ENCODE data around the gene IGF2BP1. TPM values are rescaled to one million over a fixed set of nuclear protein-coding genes. Genes with fewer than 3 reads are reported as not detected.
A peak's percentile ranks its signal among the peaks of the same experiment; 100 is the strongest.

Gene IGF2BP1
- total and polyA plus RNA-seq, 3 donors from 2014 or later = 10.4 to 19.9 (median 19.3) TPM

DNA sequence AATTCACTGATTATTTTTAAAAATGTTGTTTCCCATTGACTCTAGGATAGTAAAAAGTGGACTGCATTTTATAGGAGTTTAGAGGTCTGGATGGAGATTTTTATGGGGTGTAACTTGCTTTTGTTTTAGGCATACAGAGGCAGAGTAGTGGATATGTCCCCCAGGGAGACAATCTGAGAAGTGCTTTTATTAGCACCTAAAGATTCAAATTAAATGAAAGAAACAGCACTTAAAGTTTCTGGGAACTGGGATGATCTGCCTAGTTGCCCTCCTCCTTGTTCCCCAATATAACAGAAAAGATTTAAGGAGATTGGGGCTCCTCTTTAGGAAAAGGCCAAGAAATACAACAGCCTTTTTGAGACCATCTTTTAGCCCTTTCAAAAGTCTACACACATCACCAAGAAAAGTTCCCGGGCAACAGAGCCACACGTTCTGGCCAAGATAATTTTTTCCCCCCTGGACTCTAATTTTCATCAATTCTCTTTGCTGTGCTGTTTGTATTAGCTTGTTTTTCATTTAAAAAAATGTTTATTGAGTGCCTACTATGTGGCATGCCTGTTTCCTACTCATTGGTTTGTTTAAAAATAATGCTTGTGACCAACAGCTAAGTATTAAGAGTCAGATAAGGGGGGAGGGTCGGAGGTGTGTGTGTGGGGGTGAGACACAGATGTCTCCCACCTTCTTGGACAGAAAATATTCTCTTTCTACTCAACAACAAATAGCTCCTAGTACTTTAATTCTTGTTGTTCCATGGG is 2.5 kb upstream of the IGF2BP1 start:
- intact Hi-C loops (cut with DNase I; ENCODE audit: low total_unique reads) = no loop called here
- WGBS, 2 donors = 26 to 34% methylated on average over 3 of the region's 3 CpGs
- H3K27me3 ChIP-seq = peaks cover 3% of the 10 kb centered on the region
- H3K27ac ChIP-seq = peak overlapping the region in 1 of 2 donors; percentile 35
- H3K4me3 ChIP-seq = peak overlapping the region in 1 of 2 donors; percentile 48
- H3K4me1 ChIP-seq = no peaks in the 10 kb centered on the region
- no peaks in the 10 kb centered on the region for H3K9me3 ChIP-seq
- H3K36me3 ChIP-seq (ENCODE audit: low read depth, missing control alignments) = no peaks in the 10 kb centered on the region
- TF ChIP-seq, protein P1, sequence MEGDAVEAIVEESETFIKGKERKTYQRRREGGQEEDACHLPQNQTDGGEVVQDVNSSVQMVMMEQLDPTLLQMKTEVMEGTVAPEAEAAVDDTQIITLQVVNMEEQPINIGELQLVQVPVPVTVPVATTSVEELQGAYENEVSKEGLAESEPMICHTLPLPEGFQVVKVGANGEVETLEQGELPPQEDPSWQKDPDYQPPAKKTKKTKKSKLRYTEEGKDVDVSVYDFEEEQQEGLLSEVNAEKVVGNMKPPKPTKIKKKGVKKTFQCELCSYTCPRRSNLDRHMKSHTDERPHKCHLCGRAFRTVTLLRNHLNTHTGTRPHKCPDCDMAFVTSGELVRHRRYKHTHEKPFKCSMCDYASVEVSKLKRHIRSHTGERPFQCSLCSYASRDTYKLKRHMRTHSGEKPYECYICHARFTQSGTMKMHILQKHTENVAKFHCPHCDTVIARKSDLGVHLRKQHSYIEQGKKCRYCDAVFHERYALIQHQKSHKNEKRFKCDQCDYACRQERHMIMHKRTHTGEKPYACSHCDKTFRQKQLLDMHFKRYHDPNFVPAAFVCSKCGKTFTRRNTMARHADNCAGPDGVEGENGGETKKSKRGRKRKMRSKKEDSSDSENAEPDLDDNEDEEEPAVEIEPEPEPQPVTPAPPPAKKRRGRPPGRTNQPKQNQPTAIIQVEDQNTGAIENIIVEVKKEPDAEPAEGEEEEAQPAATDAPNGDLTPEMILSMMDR (IDR thresholded peaks at IDR 0.05) = no peak
- no peak for TF ChIP-seq POLR2A (IDR thresholded peaks at IDR 0.05)
- no peak for DNase-seq

DNA sequence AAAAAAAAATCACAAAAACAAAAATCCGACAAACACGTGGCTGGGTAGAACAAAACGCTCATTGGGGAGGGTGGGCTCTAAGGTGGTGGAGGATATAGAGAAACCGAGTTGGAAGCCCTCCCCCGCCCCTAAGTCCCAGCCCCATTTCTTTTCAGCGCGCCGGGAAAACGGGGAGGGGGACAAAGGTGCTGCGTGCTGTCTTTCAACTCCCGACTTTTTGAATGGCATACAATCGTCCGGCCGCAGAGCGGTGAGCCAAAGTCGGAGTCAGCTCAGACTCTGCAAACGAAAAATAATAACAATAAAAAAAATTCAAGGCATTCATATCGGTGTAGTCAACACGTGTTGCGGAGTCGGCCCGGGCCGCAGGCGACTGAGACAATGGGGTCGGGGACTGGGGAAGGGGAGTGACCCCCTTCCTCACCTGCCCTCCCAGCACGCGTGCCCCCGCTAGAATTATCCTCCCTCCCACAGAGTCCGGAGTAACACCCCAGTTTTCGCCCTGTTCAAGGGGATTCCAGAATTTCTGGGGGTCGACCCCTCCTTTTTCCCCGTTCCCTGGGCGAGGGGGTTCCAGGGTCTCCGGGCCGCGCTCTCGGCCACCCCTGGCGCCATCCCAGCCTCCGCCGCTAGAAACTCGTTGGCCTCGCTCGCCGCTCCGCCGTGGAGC is 1.7 kb upstream of the IGF2BP1 start:
- peaks cover 3% of the 10 kb centered on the region for H3K27me3 ChIP-seq
- no peaks in the 10 kb centered on the region for H3K4me1 ChIP-seq
- H3K27ac ChIP-seq = peak overlapping the region in 1 of 2 donors; percentile 35
- H3K4me3 ChIP-seq = peak overlapping the region; percentile 43 to 48
- 6% methylated on average over 37 to 46 of the region's 46 CpGs for WGBS, 2 donors
- H3K36me3 ChIP-seq (ENCODE audit: low read depth, missing control alignments) = no peaks in the 10 kb centered on the region
- no peak for TF ChIP-seq POLR2A (IDR thresholded peaks at IDR 0.05)
- TF ChIP-seq, protein P1 (IDR thresholded peaks at IDR 0.05) = no peak
- H3K9me3 ChIP-seq = no peaks in the 10 kb centered on the region
- no peak for DNase-seq
- intact Hi-C loops (cut with DNase I; ENCODE audit: low total_unique reads) = no loop called here

DNA sequence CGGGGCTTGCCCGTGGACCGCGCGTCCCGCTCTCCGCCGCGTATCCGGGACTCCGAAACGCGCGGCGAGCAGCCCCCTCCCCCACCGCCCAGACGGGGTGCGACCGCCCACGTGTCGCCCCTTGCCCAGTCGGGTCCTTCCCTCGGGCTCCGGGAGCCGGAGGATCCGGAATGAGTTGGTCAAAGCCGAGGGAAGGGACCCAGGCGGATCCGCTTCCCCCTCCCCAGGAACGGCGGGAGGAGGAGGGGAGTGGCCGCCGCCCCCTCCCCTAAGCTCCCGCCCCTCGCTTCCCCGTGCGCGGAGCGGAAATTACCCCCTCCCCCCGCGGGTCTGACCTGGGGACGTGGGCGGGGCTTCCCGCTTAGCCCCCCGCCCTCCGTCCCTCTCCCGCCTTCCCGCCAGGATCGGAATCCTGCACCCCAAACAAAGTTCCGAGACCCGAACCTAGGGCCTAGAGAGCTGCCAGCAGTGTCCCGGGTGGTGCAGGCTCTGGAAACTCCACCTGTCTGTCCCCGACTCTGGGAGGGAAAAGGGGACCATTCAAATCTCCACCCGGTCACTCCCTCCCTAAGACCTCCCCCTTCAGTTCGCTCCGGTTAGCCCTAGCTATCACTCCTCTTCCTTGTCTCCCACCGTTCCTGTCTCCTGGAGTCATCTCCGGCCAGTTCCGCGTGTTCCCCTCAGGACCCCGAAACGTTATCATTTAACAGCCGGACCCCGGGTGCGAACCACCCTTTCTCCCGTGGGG is 1.0 kb upstream of the IGF2BP1 start:
- Histone ChIP-seq H3K4me3 (peak overlapping the region; percentile 43 to 48), H3K27ac (peak overlapping the region in 1 of 2 donors; percentile 35), H3K9me3 (no peaks in the 10 kb centered on the region), H3K27me3 (peaks cover 3% of the 10 kb centered on the region), H3K4me1 (no peaks in the 10 kb centered on the region), H3K36me3 (ENCODE audit: low read depth, missing control alignments) (no peaks in the 10 kb centered on the region)
- intact Hi-C loops (cut with DNase I; ENCODE audit: low total_unique reads) = no loop called here
- WGBS, 2 donors = 6 to 9% methylated on average over 15 to 60 of the region's 66 CpGs
- DNase-seq = peak; percentile 35
- no peak for TF ChIP-seq POLR2A (IDR thresholded peaks at IDR 0.05)
- TF ChIP-seq, protein P1 (IDR thresholded peaks at IDR 0.05) = no peak

DNA sequence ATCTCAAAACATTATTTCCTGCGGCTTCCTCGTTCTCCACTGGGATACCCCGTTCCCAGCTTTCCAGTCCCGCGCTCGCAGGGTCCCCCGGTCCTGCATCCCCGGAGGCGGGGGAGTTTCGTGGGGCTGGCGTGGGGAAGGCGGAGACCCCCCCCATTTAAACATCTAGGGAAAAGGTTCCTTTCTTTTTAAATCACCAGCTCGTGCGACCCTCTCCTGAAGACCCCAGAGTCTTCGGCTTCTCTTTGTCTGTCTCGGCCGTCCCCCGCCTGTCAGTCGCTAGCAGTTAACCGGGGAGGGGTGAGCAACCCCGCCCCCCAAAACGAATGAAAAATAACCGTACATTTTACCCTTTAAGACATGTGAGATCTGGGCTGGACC is 473 bp upstream of the IGF2BP1 start:
- no peak for TF ChIP-seq POLR2A (IDR thresholded peaks at IDR 0.05)
- TF ChIP-seq, protein P1 (IDR thresholded peaks at IDR 0.05) = no peak
- Histone ChIP-seq H3K9me3 (no peaks in the 10 kb centered on the region), H3K4me3 (peak overlapping the region; percentile 43 to 48), H3K4me1 (no peaks in the 10 kb centered on the region), H3K27ac (no peak overlapping the region), H3K27me3 (peaks cover 3% of the 10 kb centered on the region), H3K36me3 (ENCODE audit: low read depth, missing control alignments) (no peaks in the 10 kb centered on the region)
- no peak for DNase-seq
- 7 to 8% methylated on average over 23 of the region's 23 CpGs for WGBS, 2 donors
- intact Hi-C loops (cut with DNase I; ENCODE audit: low total_unique reads) = no loop called here

Data from testis (tissue), 3 donors.